Fibroblast of lung (primary cell): ENCODE measurements around the gene MEGF6.

ENCODE experiments used
- CTCF ChIP-seq, 2 donors: IDR thresholded peaks in 1 of 2; conservative IDR thresholded peaks in 1 of 2; 1 replicate in 1 of 2; 2 replicates in 1 of 2; pipeline ENCODE4 v1.5.1; 2011 to 2012; ENCODE audit warnings: low read length in 2 of 2, control low read depth in 1 of 2, inconsistent platforms in 1 of 2, low read depth in 1 of 2, mild to moderate bottlenecking in 1 of 2
- EZH2 ChIP-seq: IDR thresholded peaks from 2 replicates; pipeline ENCODE4 v1.5.1; 2012; ENCODE audit warnings: low read length, control low read depth, mild to moderate bottlenecking; ENCODE audit errors: missing control alignments

GRCh38 chr1:3533067-3534048 is 78.0 kb downstream of the MEGF6 start:
- no peak for TF ChIP-seq CTCF (conservative IDR thresholded peaks at IDR 0.05 in 1 of 2, IDR thresholded peaks at IDR 0.05 in 1 of 2; ENCODE audit: low read depth in 1 of 2, low read length in 2 of 2)
- no peak for TF ChIP-seq EZH2
